HepG2 (cell line): Measurements from ENCODE around the gene NCOA1. TPM values are rescaled to one million over a fixed set of nuclear protein-coding genes. Genes with fewer than 3 reads are reported as not detected.

ENCODE experiments used
- ATAC-seq: fragments of 200-7000 bp; cut with Tn5 transposase; 3 replicates; pipeline ENCODE4 v1.9.1; 2020; ENCODE audit warnings: mild to moderate bottlenecking, moderate library complexity
- BruUV-seq: library from RNA; stranded (reverse); fragments of 400-500 nt; replicated peaks from 2 replicates; lab custom pipeline; 2021; lab: Mats Ljungman, UMichigan
- CTCF ChIA-PET: fragments of 300-600 bp; formaldehyde crosslinking; extraction: SDS; loops from one replicate; lab custom pipeline; 2021; ENCODE audit warnings: low total read pairs, inconsistent platforms, low intra/inter-chr PET ratio; lab: Yijun Ruan, JAX
- POLR2A ChIA-PET: fragments of 350-600 bp; sonication (Branson Sonifier 250); formaldehyde crosslinking; loops from one replicate; lab custom pipeline; 2020; ENCODE audit warnings: antibody characterized with exemption, inconsistent platforms; lab: Yijun Ruan, JAX
- DNase-seq: peaks from one replicate; pipeline ENCODE4 v3.0.0-alpha.2; 2015; ENCODE audit warnings: low spot score
- FAIRE-seq: peaks from 3 replicates; lab custom pipeline; 2011; peaks lifted over from hg19 to GRCh38; lab: Jason Lieb, UNC
- H2AFZ ChIP-seq: one replicate; pipeline ENCODE4 v1.6.1; 2011; ENCODE audit warnings: low read length, inconsistent platforms
- H3K27ac ChIP-seq: fragments of 300-600 bp; 3 replicates; pipeline ENCODE4 v1.8.0; 2011; ENCODE audit warnings: mixed run types, mild to moderate bottlenecking, mixed read lengths, low read length, inconsistent platforms; ENCODE audit not compliant: insufficient read depth; ENCODE audit errors: extremely low read length
- H3K27me3 ChIP-seq, 2 experiments: fragments of 200-600 bp in 1 of 2; 2 replicates in 1 of 2; 3 replicates in 1 of 2; pipeline versions ENCODE4 v1.6.0 to v1.8.0; 2011; ENCODE audit warnings: low read length in 2 of 2, mild to moderate bottlenecking in 2 of 2, moderate library complexity in 2 of 2, inconsistent platforms in 1 of 2; ENCODE audit not compliant: insufficient read depth in 2 of 2, control insufficient read depth in 1 of 2
- H3K36me3 ChIP-seq, 2 experiments: fragments of 200-600 bp in 1 of 2; replicated peaks in 1 of 2; 2 replicates in 1 of 2; 3 replicates in 1 of 2; pipeline versions ENCODE4 v1.5.1 to v1.8.0; 2011; ENCODE audit warnings: low read length in 2 of 2, inconsistent platforms in 1 of 2; ENCODE audit not compliant: insufficient read depth in 2 of 2, control insufficient read depth in 1 of 2
- H3K4me1 ChIP-seq: 2 replicates; pipeline ENCODE4 v1.5.1; 2012; ENCODE audit warnings: low read length, inconsistent platforms; ENCODE audit not compliant: insufficient read depth
- H3K4me2 ChIP-seq: 2 replicates; pipeline ENCODE4 v1.6.0; 2011; ENCODE audit warnings: low read depth, low read length, inconsistent platforms
- H3K4me3 ChIP-seq, 3 experiments: fragments of 200-600 bp in 1 of 3; sonication (generic), shearing (Covaris generic) in 1 of 3; replicated peaks in 1 of 3; 2 replicates each; pipeline ENCODE4 v1.5.1; 2011 to 2016; ENCODE audit warnings: low read length in 3 of 3, inconsistent platforms in 2 of 3, low read depth in 2 of 3, mild to moderate bottlenecking in 2 of 3, control low read depth in 1 of 3, mixed read lengths in 1 of 3; ENCODE audit not compliant: insufficient read depth in 1 of 3
- H3K79me2 ChIP-seq: one replicate; pipeline ENCODE4 v1.6.1; 2011; ENCODE audit warnings: low read length, inconsistent platforms; ENCODE audit not compliant: insufficient read depth
- H3K9ac ChIP-seq: 2 replicates; pipeline ENCODE4 v1.6.0; 2011; ENCODE audit warnings: mild to moderate bottlenecking, low read depth, low read length, inconsistent platforms; ENCODE audit not compliant: insufficient read depth
- H3K9me3 ChIP-seq: 2 replicates; pipeline ENCODE4 v1.5.1; 2012; ENCODE audit warnings: mild to moderate bottlenecking, low read length
- H4K20me1 ChIP-seq: 2 replicates; pipeline ENCODE4 v1.6.0; 2011; ENCODE audit warnings: inconsistent platforms, mild to moderate bottlenecking, low read length, moderate library complexity; ENCODE audit not compliant: insufficient read depth
- MZF1 ChIP-seq: sonication (generic); formaldehyde crosslinking; IDR thresholded peaks from 2 replicates; pipeline ENCODE4 v1.8.1; 2023; ENCODE audit warnings: mild to moderate bottlenecking, missing genetic modification reagents, borderline replicate concordance
- NFYC ChIP-seq: IDR thresholded peaks from 2 replicates; pipeline ENCODE4 v1.6.1; 2016; ENCODE audit warnings: missing genetic modification reagents, missing compliant biosample characterization
- RBFOX2 ChIP-seq: fragments of 200-400 bp; formaldehyde crosslinking; IDR thresholded peaks from 2 replicates; pipeline ENCODE4 v1.6.1; 2017; ENCODE audit warnings: low read depth, mild to moderate bottlenecking, low read length
- ZFP36L2 ChIP-seq: sonication (generic); formaldehyde crosslinking; IDR thresholded peaks from 2 replicates; pipeline ENCODE4 v1.4.0; 2020; ENCODE audit warnings: missing genetic modification reagents
- ZNF343 ChIP-seq: sonication (generic); formaldehyde crosslinking; IDR thresholded peaks from 2 replicates; pipeline ENCODE4 v1.4.0; 2020; ENCODE audit warnings: mild to moderate bottlenecking, missing genetic modification reagents
- ZNF484 ChIP-seq: sonication (generic); formaldehyde crosslinking; IDR thresholded peaks from 2 replicates; pipeline ENCODE4 v1.5.1; 2020; ENCODE audit warnings: mild to moderate bottlenecking, low read depth, missing genetic modification reagents, borderline replicate concordance
- ZNF710 ChIP-seq: sonication (generic); formaldehyde crosslinking; IDR thresholded peaks from 2 replicates; pipeline ENCODE4 v1.5.0; 2020; ENCODE audit warnings: mild to moderate bottlenecking, missing genetic modification reagents, borderline replicate concordance
- ZNF720 ChIP-seq: sonication (generic); formaldehyde crosslinking; IDR thresholded peaks from 2 replicates; pipeline ENCODE4 v1.4.0; 2020; ENCODE audit warnings: missing genetic modification reagents
- WGBS: methylation state at CpG from one replicate; pipeline ENCODE4 v1.1.6; 2017; ENCODE audit warnings: low lambda C conversion rate; 5-methylcytosine and 5-hydroxymethylcytosine counted together
- in situ Hi-C: cut with HindIII; loops from 2 replicates; pipeline ENCODE4 v1.10.0; 2017; ENCODE audit warnings: low pct_unique_long_range_greater_than_20kb; ENCODE audit not compliant: extremely low pct_ligation_motif_present
- intact Hi-C: fragments of 100-400 bp; cut with micrococcal nuclease; formaldehyde crosslinking; loops from one replicate; pipeline ENCODE4 v1.10.0; 2022; ENCODE audit not compliant: unreplicated experiment
- polyA plus RNA-seq, 8 experiments: library from polyadenylated mRNA; depleted of rRNA in 3 of 8; stranded (reverse) in 7 of 8; unstranded in 1 of 8; fragments of >200 nt; fragmentation: Illumina TruSeq in 4 of 8; extraction: Trizol in 4 of 8; gene quantifications; 2 replicates each; pipeline versions ENCODE4 v1.2.1 to v1.2.3, GENCODE V29; 2011 to 2016; ENCODE audit warnings: low read depth in 4 of 8, missing spikeins in 1 of 8, mixed read lengths in 1 of 8; ENCODE audit not compliant: insufficient read depth in 1 of 8
- total RNA-seq, 5 experiments: library from RNA; depleted of rRNA; stranded (reverse); fragments of >200 nt; fragmentation: Illumina TruSeq; extraction: Trizol; gene quantifications; 2 replicates each; pipeline ENCODE4 v1.2.3, GENCODE V29; 2016; ENCODE audit warnings: low read depth in 1 of 5
- TF ChIP-seq, protein P1 (sequence below): sonication (generic); formaldehyde crosslinking; IDR thresholded peaks from 2 replicates; pipeline ENCODE4 v1.4.0; 2020; ENCODE audit warnings: mild to moderate bottlenecking, missing genetic modification reagents

NCOA1 gene
- total and polyA plus RNA-seq, 2 of the 13 experiments (the other 11 are each of a cell fraction or from before 2014, with no cell fraction given), result 10.0 to 10.4 TPM

DNA sequence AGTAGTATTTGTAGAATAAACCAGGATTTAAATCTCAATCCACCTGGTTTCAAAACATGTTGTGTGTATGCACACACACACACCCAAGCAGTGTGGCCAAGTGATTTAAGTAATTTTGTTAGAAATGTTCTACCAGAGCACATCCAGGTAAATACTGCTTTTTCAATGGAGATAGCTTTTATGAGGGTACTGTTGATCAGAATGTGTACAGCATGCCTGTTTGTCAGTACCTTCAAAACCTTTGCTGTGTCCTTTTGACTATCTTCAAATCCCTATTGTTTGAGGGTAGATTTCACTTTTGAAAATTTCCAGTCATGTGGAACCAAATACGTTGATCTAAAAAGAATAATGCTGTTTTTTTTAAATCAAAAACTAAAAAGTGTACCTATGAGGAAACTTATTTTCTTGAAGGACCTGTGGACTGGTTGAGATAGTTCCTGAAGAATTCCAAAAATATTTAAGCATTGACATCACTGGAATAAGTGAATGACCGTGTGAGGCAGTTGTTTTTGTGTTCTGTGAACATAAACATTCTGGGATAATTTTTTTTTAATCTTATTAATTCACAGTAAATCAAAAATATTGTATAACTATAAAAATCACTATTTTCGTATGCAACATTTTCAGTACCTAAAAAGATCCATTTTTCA is 231.2 kb downstream of the NCOA1 start:
- DNase-seq (no peak), FAIRE-seq (no peak), ATAC-seq (no peak)
- no peak overlapping the region for H2AFZ ChIP-seq
- ChIA-PET POLR2A (no interaction called here), CTCF (no interaction called here)
- H3K9ac ChIP-seq, result no peak overlapping the region
- H3K27me3 ChIP-seq, result no peaks in the 10 kb centered on the region
- no peaks in the 10 kb centered on the region for H3K79me2 ChIP-seq
- H3K4me1 ChIP-seq, result peaks cover 8% of the 10 kb centered on the region
- H3K36me3 ChIP-seq, result no peaks in the 10 kb centered on the region
- no TSS peak for BruUV-seq
- no peak overlapping the region for H3K27ac ChIP-seq
- H4K20me1 ChIP-seq, result no peaks in the 10 kb centered on the region
- H3K4me2 ChIP-seq, result no peak overlapping the region
- intact Hi-C loops, result no loop called here
- in situ Hi-C loops, result no loop called here
- H3K9me3 ChIP-seq, result no peaks in the 10 kb centered on the region
- TF ChIP-seq ZNF343 (CRISPR knock-in tag) (no peak), MZF1 (no peak)
- H3K4me3 ChIP-seq, result no peak overlapping the region
- 87% methylated on average over 3 of the region's 3 CpGs for WGBS

- FAIRE-seq, result no peak
- H3K4me1 ChIP-seq, result no peaks in the 10 kb centered on the region
- BruUV-seq, result no TSS peak
- in situ Hi-C loops (no loop called here), intact Hi-C loops (no loop called here)
- H3K79me2 ChIP-seq, result no peaks in the 10 kb centered on the region
- no peak overlapping the region for H3K27ac ChIP-seq
- no peak overlapping the region for H3K4me2 ChIP-seq
- no peak for DNase-seq
- H3K9ac ChIP-seq, result no peak overlapping the region
- TF ChIP-seq ZNF710 (no peak), ZNF720 (CRISPR knock-in tag) (no peak), ZFP36L2 (CRISPR knock-in tag) (no peak), RBFOX2 (no peak), ZNF484 (CRISPR knock-in tag) (no peak), NFYC (CRISPR knock-in tag) (no peak)
- TF ChIP-seq, protein P1, sequence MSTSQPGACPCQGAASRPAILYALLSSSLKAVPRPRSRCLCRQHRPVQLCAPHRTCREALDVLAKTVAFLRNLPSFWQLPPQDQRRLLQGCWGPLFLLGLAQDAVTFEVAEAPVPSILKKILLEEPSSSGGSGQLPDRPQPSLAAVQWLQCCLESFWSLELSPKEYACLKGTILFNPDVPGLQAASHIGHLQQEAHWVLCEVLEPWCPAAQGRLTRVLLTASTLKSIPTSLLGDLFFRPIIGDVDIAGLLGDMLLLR (CRISPR knock-in tag), result no peak
- H2AFZ ChIP-seq, result no peak overlapping the region
- no peaks in the 10 kb centered on the region for H4K20me1 ChIP-seq
- no peaks in the 10 kb centered on the region for H3K36me3 ChIP-seq
- CTCF ChIA-PET, result no interaction called here
- POLR2A ChIA-PET, result no interaction called here
- no peak overlapping the region for H3K4me3 ChIP-seq
- no peaks in the 10 kb centered on the region for H3K27me3 ChIP-seq
- H3K9me3 ChIP-seq, result no peaks in the 10 kb centered on the region
- WGBS, result 100% methylated on average over 1 of the region's 1 CpG
- no peak for ATAC-seq
Measured at GRCh38 chr2:24723191-24723590, 232.1 kb downstream of the NCOA1 start.
